Neuronal stem cell (in vitro differentiated cells): ENCODE measurements around the gene WDR93.

Experiments used
- DNase-seq: peaks from one replicate; pipeline ENCODE4 v3.0.0-alpha.2; 2013; ENCODE audit warnings: low spot score
- H2AFZ ChIP-seq: one replicate; pipeline ENCODE4 v1.6.1; 2013; ENCODE audit warnings: mild to moderate bottlenecking, low read length, inconsistent platforms
- H2AK5ac ChIP-seq: 2 replicates; pipeline ENCODE4 v1.6.1; 2013; ENCODE audit warnings: low read depth, mild to moderate bottlenecking, inconsistent platforms, low read length, moderate library complexity, mixed read lengths
- H2BK120ac ChIP-seq: 2 replicates; pipeline ENCODE4 v1.6.1; 2013; ENCODE audit warnings: low read depth, mild to moderate bottlenecking, inconsistent platforms, low read length, moderate library complexity, mixed read lengths
- H2BK12ac ChIP-seq: one replicate; pipeline ENCODE4 v1.6.1; 2013; ENCODE audit warnings: low read length, inconsistent platforms
- H2BK15ac ChIP-seq: 2 replicates; pipeline ENCODE4 v1.6.1; 2013; ENCODE audit warnings: mild to moderate bottlenecking, low read length, inconsistent platforms, mixed read lengths
- H2BK5ac ChIP-seq: one replicate; pipeline ENCODE4 v1.6.1; 2013; ENCODE audit warnings: inconsistent platforms, mild to moderate bottlenecking, low read length, moderate library complexity
- H3K14ac ChIP-seq: one replicate; pipeline ENCODE4 v1.6.1; 2013; ENCODE audit warnings: low read length, inconsistent platforms
- H3K18ac ChIP-seq: 2 replicates; pipeline ENCODE4 v1.6.1; 2013; ENCODE audit warnings: low read length, inconsistent platforms
- H3K23ac ChIP-seq: 2 replicates; pipeline ENCODE4 v1.6.1; 2013; ENCODE audit warnings: low read depth, mild to moderate bottlenecking, mixed read lengths, low read length, inconsistent platforms; ENCODE audit not compliant: poor library complexity
- H3K27ac ChIP-seq: replicated peaks from 3 replicates; pipeline ENCODE4 v1.5.1; 2013; ENCODE audit warnings: low read length, inconsistent platforms
- H3K27me3 ChIP-seq, 3 experiments: 2 replicates each; pipeline ENCODE4 v1.6.1; 2013; ENCODE audit warnings: low read length in 3 of 3, mild to moderate bottlenecking in 2 of 3, inconsistent platforms in 1 of 3, low read depth in 1 of 3, mixed read lengths in 1 of 3, moderate library complexity in 1 of 3; ENCODE audit not compliant: control insufficient read depth in 3 of 3, insufficient read depth in 3 of 3
- H3K36me3 ChIP-seq, 2 donors: replicated peaks in 1 of 2; 2 replicates each; pipeline ENCODE4 v1.6.1; 2013; ENCODE audit warnings: low read length in 2 of 2; ENCODE audit not compliant: control insufficient read depth in 2 of 2, insufficient read depth in 2 of 2
- H3K4ac ChIP-seq: 2 replicates; pipeline ENCODE4 v1.6.1; 2013; ENCODE audit warnings: inconsistent platforms, mild to moderate bottlenecking, low read length, moderate library complexity
- H3K4me1 ChIP-seq, 2 donors: 1 replicate in 1 of 2; 2 replicates in 1 of 2; pipeline ENCODE4 v1.6.1; 2013; ENCODE audit warnings: low read length in 2 of 2, low read depth in 1 of 2; ENCODE audit not compliant: control insufficient read depth in 2 of 2, insufficient read depth in 1 of 2
- H3K4me2 ChIP-seq: one replicate; pipeline ENCODE4 v1.6.1; 2013; ENCODE audit warnings: mild to moderate bottlenecking, low read length, inconsistent platforms; ENCODE audit not compliant: insufficient read depth, poor library complexity, severe bottlenecking
- H3K4me3 ChIP-seq, 2 donors: 2 replicates each; pipeline ENCODE4 v1.5.1; 2013; ENCODE audit warnings: low read length in 2 of 2, mild to moderate bottlenecking in 2 of 2, inconsistent platforms in 1 of 2, moderate library complexity in 1 of 2
- H3K79me1 ChIP-seq: one replicate; pipeline ENCODE4 v1.6.1; 2013; ENCODE audit warnings: low read depth, mild to moderate bottlenecking, inconsistent platforms, low read length, moderate library complexity
- H3K9ac ChIP-seq: one replicate; pipeline ENCODE4 v1.6.1; 2013; ENCODE audit warnings: mild to moderate bottlenecking, low read depth, low read length, inconsistent platforms; ENCODE audit not compliant: poor library complexity
- H3K9me3 ChIP-seq, 2 donors: replicated peaks in 1 of 2; 2 replicates each; pipeline versions ENCODE3 to v1.6.1; 2013; ENCODE audit warnings: low read length in 2 of 2, mild to moderate bottlenecking in 2 of 2, inconsistent platforms in 1 of 2, low read depth in 1 of 2, mixed read lengths in 1 of 2, moderate library complexity in 1 of 2; ENCODE audit not compliant: control insufficient read depth in 2 of 2, insufficient read depth in 1 of 2
- H4K8ac ChIP-seq: one replicate; pipeline ENCODE4 v1.6.1; 2013; ENCODE audit warnings: low read depth, mild to moderate bottlenecking, inconsistent platforms, low read length, moderate library complexity
- H4K91ac ChIP-seq: one replicate; pipeline ENCODE4 v1.6.1; 2013; ENCODE audit warnings: low read length, low read depth, mild to moderate bottlenecking, inconsistent platforms; ENCODE audit not compliant: poor library complexity
- WGBS, 2 donors: extraction: QIAGEN DNeasy Blood & Tissue Kit; methylation state at CpG; one replicate each; pipeline ENCODE4 v1.1.7; 2013; ENCODE audit warnings: missing lambda C conversion rate in 2 of 2, mixed read lengths in 1 of 2; ENCODE audit not compliant: insufficient read length in 2 of 2, insufficient replicate concordance in 1 of 2; ENCODE audit errors: extremely low coverage in 2 of 2; 5-methylcytosine and 5-hydroxymethylcytosine counted together

The WDR93 gene

DNA sequence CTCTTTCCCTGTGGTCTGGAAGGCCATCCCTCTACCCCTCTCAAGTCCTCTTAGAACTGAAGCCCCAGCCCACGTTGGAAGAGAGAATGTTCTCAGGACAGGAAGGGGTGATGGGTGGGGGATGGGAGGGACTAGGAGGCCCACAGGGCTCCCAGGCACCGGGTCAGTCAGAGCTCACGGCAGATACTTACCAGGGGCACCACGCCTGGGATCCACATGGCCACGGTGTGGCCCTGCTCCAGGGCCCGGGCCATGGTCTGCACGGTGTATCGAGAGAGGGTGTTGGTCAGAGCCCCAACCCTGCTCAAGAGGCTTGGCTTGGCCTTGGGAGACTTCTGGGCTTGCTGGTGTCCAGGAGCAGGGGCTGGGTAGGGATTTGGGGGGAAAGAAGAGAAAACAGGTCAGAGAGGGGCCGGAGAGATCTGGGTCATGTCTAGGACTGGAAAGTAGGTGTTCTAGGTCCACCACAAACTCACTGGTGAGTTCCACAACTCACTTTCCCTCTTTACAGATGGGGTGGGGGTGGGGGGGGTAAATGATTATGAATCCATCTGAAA lies 21.2 kb upstream of the WDR93 start:
- no peak overlapping the region for H2BK120ac ChIP-seq
- no peaks in the 10 kb centered on the region for H3K79me1 ChIP-seq
- H4K8ac ChIP-seq = no peak overlapping the region
- no peaks in the 10 kb centered on the region for H3K36me3 ChIP-seq
- H2BK15ac ChIP-seq = no peak overlapping the region
- H3K9ac ChIP-seq = no peak overlapping the region
- WGBS, 2 donors = no CpG with 5 or more reads among the region's 9 CpGs
- H3K18ac ChIP-seq = peak overlapping the region; percentile 49
- peaks cover 0 to 68% (median 10%) of the 10 kb centered on the region in 3 experiments for H3K27me3 ChIP-seq
- H2BK12ac ChIP-seq = no peak overlapping the region
- peak overlapping the region; percentile 22 for H2AK5ac ChIP-seq
- no peak overlapping the region for H2BK5ac ChIP-seq
- peaks cover 5% of the 10 kb centered on the region in 2 donors for H3K4me1 ChIP-seq
- no peak for DNase-seq
- H3K4me3 ChIP-seq = no peak overlapping the region
- no peak overlapping the region for H4K91ac ChIP-seq
- no peak overlapping the region for H3K27ac ChIP-seq
- no peak overlapping the region for H2AFZ ChIP-seq
- no peak overlapping the region for H3K4ac ChIP-seq
- H3K23ac ChIP-seq = peak overlapping the region; percentile 10
- H3K9me3 ChIP-seq = no peaks in the 10 kb centered on the region
- no peak overlapping the region for H3K14ac ChIP-seq
- H3K4me2 ChIP-seq = no peak overlapping the region

- H3K4me1 ChIP-seq = peaks cover 2 to 5% of the 10 kb centered on the region in 2 donors
Measured at GRCh38 chr15:89669941-89670340, 20.7 kb upstream of the WDR93 start.

GRCh38 chr15:89670971-89671560 lies 19.5 kb upstream of the WDR93 start:
- H3K4me1 ChIP-seq = peaks cover 0 to 2% of the 10 kb centered on the region in 2 donors
- peak overlapping the region in 1 of 2 donors; percentile 9 for H3K4me3 ChIP-seq
- H3K9me3 ChIP-seq = no peaks in the 10 kb centered on the region
- H3K4me2 ChIP-seq = no peak overlapping the region
- no peak overlapping the region for H3K18ac ChIP-seq
- no peak overlapping the region for H2BK12ac ChIP-seq
- H3K14ac ChIP-seq = no peak overlapping the region
- no peak for DNase-seq
- H2BK15ac ChIP-seq = no peak overlapping the region
- no peak overlapping the region for H2BK5ac ChIP-seq
- no peak overlapping the region for H3K23ac ChIP-seq
- H4K8ac ChIP-seq = no peak overlapping the region
- H3K4ac ChIP-seq = no peak overlapping the region
- H2BK120ac ChIP-seq = no peak overlapping the region
- H3K27me3 ChIP-seq = peaks cover 0 to 58% (median under 1%) of the 10 kb centered on the region in 3 experiments
- no peak overlapping the region for H3K27ac ChIP-seq
- WGBS, 2 donors = no CpG with 5 or more reads among the region's 12 CpGs
- H3K36me3 ChIP-seq = no peaks in the 10 kb centered on the region
- H2AFZ ChIP-seq = no peak overlapping the region
- H3K9ac ChIP-seq = no peak overlapping the region
- no peak overlapping the region for H4K91ac ChIP-seq
- H3K79me1 ChIP-seq = no peaks in the 10 kb centered on the region
- no peak overlapping the region for H2AK5ac ChIP-seq

More at GRCh38 chr15:89669941-89670340, 20.7 kb upstream of the WDR93 start:
- Histone ChIP-seq H3K9me3 (no peaks in the 10 kb centered on the region), H2AFZ (no peak overlapping the region), H3K27ac (no peak overlapping the region), H2BK15ac (no peak overlapping the region), H4K91ac (no peak overlapping the region), H3K4me2 (no peak overlapping the region), H2BK5ac (no peak overlapping the region), H3K9ac (no peak overlapping the region), H3K27me3 (peaks cover 0 to 63% (median 6%) of the 10 kb centered on the region in 3 experiments), H3K4ac (no peak overlapping the region), H2AK5ac (peak overlapping the region; percentile 5), H3K79me1 (no peaks in the 10 kb centered on the region), H2BK120ac (no peak overlapping the region), H3K36me3 (no peaks in the 10 kb centered on the region), H3K23ac (no peak overlapping the region), H2BK12ac (no peak overlapping the region), H4K8ac (no peak overlapping the region), H3K14ac (no peak overlapping the region), H3K18ac (peak overlapping the region; percentile 44), H3K4me3 (no peak overlapping the region)
- DNase-seq = no peak
- WGBS, 2 donors = no CpG with 5 or more reads among the region's 15 CpGs

DNA sequence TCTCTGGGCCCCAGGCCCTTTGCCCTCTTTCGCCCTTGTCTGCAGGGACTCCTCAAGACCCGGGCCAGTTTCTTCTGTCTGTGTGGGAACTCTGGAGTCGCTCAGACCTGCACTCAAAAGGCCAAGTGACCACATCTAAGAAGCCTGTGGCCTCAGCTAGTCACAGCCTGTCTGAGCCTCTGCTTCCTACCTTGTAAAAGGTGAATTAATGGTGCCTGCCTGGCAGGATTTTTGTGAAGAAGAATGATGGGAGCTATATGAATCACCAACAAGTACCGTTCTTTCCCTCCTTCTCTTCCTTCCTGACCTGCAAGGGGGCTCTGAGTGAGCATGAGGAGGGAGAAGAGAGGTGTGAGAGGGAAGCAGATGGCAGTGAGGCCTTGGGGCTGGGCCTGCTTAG lies 18.9 kb upstream of the WDR93 start:
- DNase-seq = no peak
- H3K23ac ChIP-seq = no peak overlapping the region
- no peak overlapping the region for H2BK12ac ChIP-seq
- no CpG with 5 or more reads among the region's 4 CpGs for WGBS, 2 donors
- H3K27ac ChIP-seq = no peak overlapping the region
- no peak overlapping the region for H3K9ac ChIP-seq
- H3K14ac ChIP-seq = no peak overlapping the region
- H2BK15ac ChIP-seq = no peak overlapping the region
- H2BK5ac ChIP-seq = no peak overlapping the region
- H3K4me1 ChIP-seq = peaks cover 0 to 1% of the 10 kb centered on the region in 2 donors
- H2BK120ac ChIP-seq = no peak overlapping the region
- H3K18ac ChIP-seq = no peak overlapping the region
- H3K36me3 ChIP-seq = no peaks in the 10 kb centered on the region
- no peaks in the 10 kb centered on the region for H3K9me3 ChIP-seq
- no peak overlapping the region for H3K4ac ChIP-seq
- peaks cover 0 to 52% (median 0%) of the 10 kb centered on the region in 3 experiments for H3K27me3 ChIP-seq
- no peak overlapping the region for H2AK5ac ChIP-seq
- no peak overlapping the region for H2AFZ ChIP-seq
- no peaks in the 10 kb centered on the region for H3K79me1 ChIP-seq
- H3K4me3 ChIP-seq = no peak overlapping the region
- no peak overlapping the region for H4K91ac ChIP-seq
- no peak overlapping the region for H3K4me2 ChIP-seq
- no peak overlapping the region for H4K8ac ChIP-seq
